NCI-H1436 treated with DMSO at 0.1 percent for 48 hours (cell line): ENCODE data around the gene SDR9C7.
"Not testable (repeated sequence)": the region's sequence is repeated elsewhere in the genome, so short reads cannot be mapped to it uniquely, and the experiment has no call there.

Experiments used
- DNase-seq: peaks from one replicate; lab custom pipeline; 2025; lab: John Stamatoyannopoulos, UW

The SDR9C7 gene

GRCh38 chr12:56933826-56934625 lies at the start of gene SDR9C7:
Gene SDR9C7, minus strand, starts transcription at chr12:56934408. Its CDS starts 147 bp downstream, at chr12:56934261.
- DNase-seq = no peak

- DNase-seq = no peak
These were observed 49.2 kb upstream of the SDR9C7 start for GRCh38 chr12:56983386-56983785.

GRCh38 chr12:56982578-56983236 lies 48.5 kb upstream of the SDR9C7 start:
- DNase-seq = not testable (repeated sequence)

- DNase-seq = no peak
These were observed 46.8 kb upstream of the SDR9C7 start for GRCh38 chr12:56980941-56981530.

- DNase-seq = no peak
These were observed 46.1 kb upstream of the SDR9C7 start for GRCh38 chr12:56980268-56980667.

- no peak for DNase-seq
These were observed 45.4 kb upstream of the SDR9C7 start for GRCh38 chr12:56979628-56980027.

GRCh38 chr12:56978397-56979138 lies 44.4 kb upstream of the SDR9C7 start:
- DNase-seq = no peak

GRCh38 chr12:56977361-56977760 lies 43.2 kb upstream of the SDR9C7 start:
- not testable (repeated sequence) for DNase-seq

- DNase-seq = not testable (repeated sequence)
These were observed 40.0 kb upstream of the SDR9C7 start for GRCh38 chr12:56974224-56974623.

- DNase-seq = not testable (repeated sequence)
These were observed 34.7 kb upstream of the SDR9C7 start for GRCh38 chr12:56968910-56969309.

- not testable (repeated sequence) for DNase-seq
These were observed 31.9 kb upstream of the SDR9C7 start for GRCh38 chr12:56965997-56966642.

- not testable (repeated sequence) for DNase-seq
These were observed 30.9 kb upstream of the SDR9C7 start for GRCh38 chr12:56965124-56965523.

GRCh38 chr12:56963557-56963956 lies 29.3 kb upstream of the SDR9C7 start:
- DNase-seq = not testable (repeated sequence)

GRCh38 chr12:56962247-56962646 lies 28.0 kb upstream of the SDR9C7 start:
- not testable (repeated sequence) for DNase-seq

GRCh38 chr12:56958422-56958821 lies 24.2 kb upstream of the SDR9C7 start:
- DNase-seq = no peak

- no peak for DNase-seq
These were observed 23.2 kb upstream of the SDR9C7 start, which contains the start of gene RDH16 for GRCh38 chr12:56957229-56958052. Gene RDH16, minus strand, starts transcription at chr12:56957608. Its CDS starts 146 bp downstream, at chr12:56957462.

GRCh38 chr12:56955631-56956256 lies 21.5 kb upstream of the SDR9C7 start:
- DNase-seq = no peak

GRCh38 chr12:56954958-56955355 lies 20.7 kb upstream of the SDR9C7 start:
- DNase-seq = no peak

GRCh38 chr12:56954057-56954957 lies 20.1 kb upstream of the SDR9C7 start:
- DNase-seq = no peak
